Epithelial cell of proximal tubule (primary cell): Measurements from ENCODE around the gene THRSP. TPM values are rescaled to one million over a fixed set of nuclear protein-coding genes. Genes with fewer than 3 reads are reported as not detected.
"Not testable (repeated sequence)": the region's sequence is repeated elsewhere in the genome, so short reads cannot be mapped to it uniquely, and the experiment has no call there.

Source experiments
- DNase-seq: peaks from one replicate; pipeline ENCODE4 v3.0.0-alpha.2; 2011; ENCODE audit warnings: low read depth
- H3K4me3 ChIP-seq: 2 replicates; pipeline ENCODE4 v1.5.1; 2011; ENCODE audit warnings: low read depth, mild to moderate bottlenecking, low read length
- total RNA-seq: library from RNA; depleted of rRNA; stranded (reverse); fragments of >200 nt; gene quantifications from 2 replicates; pipeline ENCODE4 v1.2.3, GENCODE V29; 2015
- TF ChIP-seq, protein P1 (sequence below): conservative IDR thresholded peaks from 2 replicates; pipeline ENCODE4 v1.5.1; 2012; ENCODE audit warnings: low read depth, mild to moderate bottlenecking, low read length

Gene THRSP
- total RNA-seq, 1 donor from 2014 or later = not detected

DNA sequence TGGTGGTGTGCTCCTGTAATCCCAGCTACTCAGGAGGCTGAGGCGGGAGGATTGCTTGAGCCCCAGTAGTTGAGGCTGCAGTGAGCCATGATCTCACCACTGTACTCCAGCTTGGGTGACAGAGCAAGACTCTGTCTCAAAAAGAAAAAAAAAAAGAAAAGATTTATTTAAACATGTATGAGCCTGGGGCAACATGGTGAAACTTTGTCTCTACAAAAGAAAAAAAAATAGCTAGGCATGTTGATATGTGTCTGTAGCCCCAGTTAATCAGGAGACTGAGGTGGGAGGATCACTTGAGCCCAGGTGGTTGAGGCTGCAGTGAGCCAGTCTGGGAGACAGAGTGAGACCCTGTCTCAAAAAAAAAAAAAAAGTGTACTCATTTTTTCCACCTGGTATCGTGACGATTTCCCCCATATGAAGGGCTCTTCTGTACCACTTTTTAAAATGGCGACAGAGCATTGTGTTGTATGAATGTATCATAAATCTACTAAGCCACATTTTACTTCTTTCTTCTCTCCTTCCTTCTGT, 24.2 kb upstream of the THRSP start:
- DNase-seq = no peak
- H3K4me3 ChIP-seq = no peak overlapping the region
- TF ChIP-seq, protein P1, sequence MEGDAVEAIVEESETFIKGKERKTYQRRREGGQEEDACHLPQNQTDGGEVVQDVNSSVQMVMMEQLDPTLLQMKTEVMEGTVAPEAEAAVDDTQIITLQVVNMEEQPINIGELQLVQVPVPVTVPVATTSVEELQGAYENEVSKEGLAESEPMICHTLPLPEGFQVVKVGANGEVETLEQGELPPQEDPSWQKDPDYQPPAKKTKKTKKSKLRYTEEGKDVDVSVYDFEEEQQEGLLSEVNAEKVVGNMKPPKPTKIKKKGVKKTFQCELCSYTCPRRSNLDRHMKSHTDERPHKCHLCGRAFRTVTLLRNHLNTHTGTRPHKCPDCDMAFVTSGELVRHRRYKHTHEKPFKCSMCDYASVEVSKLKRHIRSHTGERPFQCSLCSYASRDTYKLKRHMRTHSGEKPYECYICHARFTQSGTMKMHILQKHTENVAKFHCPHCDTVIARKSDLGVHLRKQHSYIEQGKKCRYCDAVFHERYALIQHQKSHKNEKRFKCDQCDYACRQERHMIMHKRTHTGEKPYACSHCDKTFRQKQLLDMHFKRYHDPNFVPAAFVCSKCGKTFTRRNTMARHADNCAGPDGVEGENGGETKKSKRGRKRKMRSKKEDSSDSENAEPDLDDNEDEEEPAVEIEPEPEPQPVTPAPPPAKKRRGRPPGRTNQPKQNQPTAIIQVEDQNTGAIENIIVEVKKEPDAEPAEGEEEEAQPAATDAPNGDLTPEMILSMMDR = no peak

DNA sequence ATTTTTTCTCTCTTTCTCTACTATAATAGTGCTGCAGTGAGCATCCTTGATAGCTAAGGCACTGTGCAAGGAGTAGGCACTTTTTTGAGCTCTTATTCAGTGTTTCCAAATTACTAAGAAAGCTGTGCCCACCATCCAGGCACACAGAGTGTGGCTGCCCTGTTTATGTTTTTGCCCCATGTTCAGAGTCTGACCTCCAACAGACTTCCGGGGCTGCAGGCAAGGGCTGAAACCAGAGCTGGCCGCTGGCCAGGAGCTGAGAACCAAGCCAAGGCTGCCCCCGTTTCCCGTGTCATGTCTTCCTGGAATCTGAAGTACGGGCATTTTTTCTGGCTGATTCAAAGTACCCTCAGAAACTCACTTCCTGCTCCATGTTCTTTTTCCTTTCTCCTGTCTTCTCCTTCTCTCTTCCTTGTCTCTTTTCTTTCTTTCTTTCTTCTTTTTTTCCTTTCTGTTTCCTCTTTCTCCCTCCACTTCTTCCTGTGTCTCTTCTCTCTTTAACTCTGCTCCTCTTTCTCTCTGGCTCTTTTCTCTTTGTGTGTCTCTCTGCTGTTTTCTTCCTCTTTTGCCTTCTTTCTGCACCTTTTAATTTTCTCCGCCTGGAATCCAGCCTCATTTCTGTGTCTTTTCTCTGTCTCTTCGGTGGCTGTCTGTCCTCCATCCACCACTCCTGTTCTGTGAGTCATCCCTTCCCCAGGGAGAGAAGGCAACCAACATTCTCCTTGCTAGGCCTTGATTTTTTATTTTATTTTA, 23.6 kb upstream of the THRSP start:
- peak overlapping the region; percentile 27 for H3K4me3 ChIP-seq
- DNase-seq = no peak
- TF ChIP-seq, protein P1 = no peak

GRCh38 chr11:78040691-78041379, 22.8 kb upstream of the THRSP start:
- TF ChIP-seq, protein P1 = no peak
- no peak overlapping the region for H3K4me3 ChIP-seq
- no peak for DNase-seq

DNA sequence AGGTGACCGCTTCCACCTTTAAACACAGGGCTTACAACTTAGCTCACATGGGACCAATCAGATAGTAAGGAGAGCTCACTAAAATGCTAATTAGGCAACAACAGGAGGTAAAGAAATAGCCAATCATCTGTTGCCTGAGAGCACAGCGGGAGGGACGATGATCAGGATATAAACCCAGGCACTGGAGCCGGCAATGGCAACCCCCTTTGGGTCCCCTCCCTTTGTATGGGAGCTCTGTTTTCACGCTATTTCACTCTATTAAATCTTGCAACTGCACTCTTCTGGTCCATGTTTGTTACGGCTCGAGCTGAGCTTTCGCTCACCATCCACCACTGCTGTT, 22.3 kb upstream of the THRSP start:
- not testable (repeated sequence) for DNase-seq, H3K4me3 ChIP-seq

GRCh38 chr11:78041843-78042440, 21.7 kb upstream of the THRSP start:
- DNase-seq = no peak
- TF ChIP-seq, protein P1 = no peak
- no peak overlapping the region for H3K4me3 ChIP-seq

GRCh38 chr11:78044706-78045105, 19.0 kb upstream of the THRSP start:
- TF ChIP-seq, protein P1 = no peak
- DNase-seq = no peak
- H3K4me3 ChIP-seq = no peak overlapping the region

DNA sequence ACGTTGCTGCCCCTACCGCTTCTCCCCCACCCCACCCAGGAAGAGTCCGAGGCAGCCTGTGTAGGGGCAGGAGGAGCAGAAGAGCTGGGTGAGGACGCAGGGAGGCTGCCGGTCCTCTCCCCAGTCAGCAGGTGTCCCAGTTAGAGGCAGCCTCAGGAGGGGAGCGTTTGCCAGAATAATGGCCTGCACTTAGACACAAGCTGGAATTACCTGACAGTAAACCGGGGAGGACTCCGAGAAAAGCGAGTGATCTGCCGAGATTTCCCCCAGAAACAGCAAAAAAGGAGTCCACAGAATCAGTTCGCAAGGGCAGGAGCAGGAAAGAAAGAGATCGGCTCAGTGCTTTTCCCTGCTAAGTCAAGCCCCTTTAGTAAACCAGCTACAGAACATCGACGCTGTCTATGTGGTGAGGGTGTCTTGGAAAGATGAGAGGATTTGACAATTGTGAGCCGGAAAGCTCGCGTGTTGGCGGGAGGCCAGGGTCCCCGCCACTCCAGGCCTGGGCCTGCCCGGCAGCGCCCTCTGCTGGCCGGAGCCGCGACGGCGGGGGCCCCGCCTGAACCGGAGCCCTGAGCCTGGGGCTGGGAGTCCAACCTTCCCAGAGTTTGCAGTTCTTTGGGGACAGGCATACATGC, 17.7 kb upstream of the THRSP start:
- TF ChIP-seq, protein P1 = peak; percentile 97
- DNase-seq = no peak
- H3K4me3 ChIP-seq = peak overlapping the region; percentile 63
